Caco-2 (cell line): Measurements from ENCODE around the gene NPFF. TPM values are rescaled to one million over a fixed set of nuclear protein-coding genes. Genes with fewer than 3 reads are reported as not detected.
A peak's percentile ranks its signal among the peaks of the same experiment; 100 is the strongest.
"Not testable (repeated sequence)": the region's sequence is repeated elsewhere in the genome, so short reads cannot be mapped to it uniquely, and the experiment has no call there.

ENCODE experiments used
- BruUV-seq: library from RNA; stranded (reverse); fragments of 400-500 nt; replicated peaks from 2 replicates; lab custom pipeline; 2021; lab: Mats Ljungman, UMichigan
- CTCF ChIA-PET: fragments of 300-600 bp; sonication (Branson Sonifier 250); formaldehyde crosslinking; loops from one replicate; lab custom pipeline; 2022; ENCODE audit warnings: antibody characterized with exemption; lab: Charles Lee
- POLR2A ChIA-PET: fragments of 300-600 bp; sonication (Branson Sonifier 250); formaldehyde crosslinking; loops from one replicate; lab custom pipeline; 2022; ENCODE audit warnings: antibody characterized with exemption; lab: Charles Lee
- DNase-seq, 2 experiments: peaks; one replicate each; pipeline versions ENCODE4 v3.0.0 to v3.0.0-alpha.2; 2020 to 2022
- H3K27me3 ChIP-seq: replicated peaks from 2 replicates; pipeline ENCODE4 v1.6.0; 2011; ENCODE audit warnings: low read length; ENCODE audit not compliant: control insufficient read depth, insufficient read depth
- H3K36me3 ChIP-seq: 2 replicates; pipeline ENCODE4 v1.5.1; 2011; ENCODE audit warnings: low read length; ENCODE audit not compliant: control insufficient read depth, insufficient read depth
- H3K4me1 ChIP-seq: fragments of 250-450 bp; sonication (Bioruptor Pico); 2 replicates; pipeline ENCODE4 v1.5.1; 2020; ENCODE audit warnings: mild to moderate bottlenecking
- H3K4me3 ChIP-seq: 2 replicates; pipeline ENCODE4 v1.5.1; 2011; ENCODE audit warnings: low read depth, mild to moderate bottlenecking, control low read depth, low read length
- H3K9me3 ChIP-seq: fragments of 250-450 bp; sonication (Bioruptor Pico); 2 replicates; pipeline ENCODE4 v1.5.1; 2020; ENCODE audit warnings: mild to moderate bottlenecking, moderate library complexity
- H3K27ac Mint-ChIP-seq: one replicate; pipeline ENCODE4 v1.8.0; 2022; ENCODE audit warnings: mixed read lengths; ENCODE audit not compliant: unreplicated experiment
- H3K27me3 Mint-ChIP-seq: one replicate; pipeline ENCODE4 v1.8.0; 2022; ENCODE audit warnings: mixed read lengths; ENCODE audit not compliant: insufficient read depth, unreplicated experiment
- H3K36me3 Mint-ChIP-seq: one replicate; pipeline ENCODE4 v1.8.0; 2022; ENCODE audit warnings: mild to moderate bottlenecking, mixed read lengths; ENCODE audit not compliant: insufficient read depth, unreplicated experiment
- H3K4me1 Mint-ChIP-seq: one replicate; pipeline ENCODE4 v1.8.0; 2022; ENCODE audit warnings: low read depth, mixed read lengths; ENCODE audit not compliant: unreplicated experiment
- H3K4me3 Mint-ChIP-seq: one replicate; pipeline ENCODE4 v1.8.0; 2022; ENCODE audit warnings: mild to moderate bottlenecking, moderate library complexity, mixed read lengths; ENCODE audit not compliant: unreplicated experiment
- H3K9me3 Mint-ChIP-seq: one replicate; pipeline ENCODE4 v1.8.0; 2022; ENCODE audit warnings: mixed read lengths; ENCODE audit not compliant: unreplicated experiment
- CTCF ChIP-seq, 2 experiments: fragments of 200-600 bp in 1 of 2; IDR thresholded peaks; 1 replicate in 1 of 2; 2 replicates in 1 of 2; pipeline versions ENCODE4 v1.5.1 to v1.8.0; 2011 to 2022; ENCODE audit warnings: antibody characterized with exemption in 1 of 2, control low read depth in 1 of 2, inconsistent platforms in 1 of 2, low read depth in 1 of 2, low read length in 1 of 2, mild to moderate bottlenecking in 1 of 2, moderate library complexity in 1 of 2; ENCODE audit not compliant: insufficient read depth in 1 of 2, severe bottlenecking in 1 of 2, unreplicated experiment in 1 of 2
- intact Hi-C: fragments of 100-400 bp; cut with micrococcal nuclease; formaldehyde crosslinking; loops from one replicate; pipeline ENCODE4 v1.10.0; 2022; ENCODE audit not compliant: unreplicated experiment
- total RNA-seq: library from RNA; stranded (reverse); gene quantifications from 2 replicates; pipeline ENCODE4 v1.2.3, GENCODE V29; 2022

The NPFF gene
- total RNA-seq, 1 experiment from 2014 or later: 2.4 TPM

- Mint-ChIP-seq H3K4me1 (no peaks in the 10 kb centered on the region), H3K36me3 (no peaks in the 10 kb centered on the region), H3K9me3 (no peaks in the 10 kb centered on the region), H3K27me3 (no peaks in the 10 kb centered on the region), H3K4me3 (no peak overlapping the region), H3K27ac (no peak overlapping the region)
- ChIA-PET POLR2A (no interaction called here), CTCF (no interaction called here)
- DNase-seq: no peak
- Histone ChIP-seq H3K36me3 (no peaks in the 10 kb centered on the region), H3K4me1 (no peaks in the 10 kb centered on the region), H3K9me3 (no peaks in the 10 kb centered on the region), H3K4me3 (no peak overlapping the region), H3K27me3 (no peaks in the 10 kb centered on the region)
- TF ChIP-seq CTCF (IDR thresholded peaks at IDR 0.05; ENCODE audit: insufficient read depth in 1 of 2, low read depth in 1 of 2, low read length in 1 of 2, severe bottlenecking in 1 of 2, unreplicated experiment in 1 of 2): no peak
- intact Hi-C loops: no loop called here
- BruUV-seq: no TSS peak
Observed at GRCh38 chr12:53550595-53550994, 43.3 kb upstream of the NPFF start.

GRCh38 chr12:53550131-53550530 is 42.8 kb upstream of the NPFF start:
- H3K9me3 ChIP-seq, H3K4me3 ChIP-seq, H3K27me3 Mint-ChIP-seq, H3K27ac Mint-ChIP-seq, H3K9me3 Mint-ChIP-seq, H3K36me3 Mint-ChIP-seq, H3K36me3 ChIP-seq, BruUV-seq, H3K4me1 ChIP-seq, CTCF ChIA-PET, DNase-seq, H3K4me3 Mint-ChIP-seq, intact Hi-C loops, H3K27me3 ChIP-seq, POLR2A ChIA-PET, H3K4me1 Mint-ChIP-seq: not testable (repeated sequence)

GRCh38 chr12:53548354-53548753 is 41.1 kb upstream of the NPFF start:
- H3K4me1 Mint-ChIP-seq, H3K36me3 Mint-ChIP-seq, H3K27me3 ChIP-seq, CTCF ChIA-PET, intact Hi-C loops, H3K27me3 Mint-ChIP-seq, H3K36me3 ChIP-seq, H3K4me3 Mint-ChIP-seq, H3K27ac Mint-ChIP-seq, BruUV-seq, H3K4me3 ChIP-seq, DNase-seq, POLR2A ChIA-PET, H3K9me3 Mint-ChIP-seq, H3K4me1 ChIP-seq, H3K9me3 ChIP-seq: not testable (repeated sequence)

GRCh38 chr12:53543539-53543938 is 36.3 kb upstream of the NPFF start:
- H3K36me3 Mint-ChIP-seq: peaks cover 8% of the 10 kb centered on the region

More at GRCh38 chr12:53543539-53543938, 36.3 kb upstream of the NPFF start:
- no peaks in the 10 kb centered on the region for H3K27me3 Mint-ChIP-seq
- TF ChIP-seq CTCF (IDR thresholded peaks at IDR 0.05; ENCODE audit: insufficient read depth in 1 of 2, low read depth in 1 of 2, low read length in 1 of 2, severe bottlenecking in 1 of 2, unreplicated experiment in 1 of 2): peak; percentile 61 to 94
- H3K4me3 Mint-ChIP-seq: no peak overlapping the region
- H3K27me3 ChIP-seq: no peaks in the 10 kb centered on the region
- no peaks in the 10 kb centered on the region for H3K4me1 Mint-ChIP-seq
- H3K9me3 ChIP-seq: no peaks in the 10 kb centered on the region
- H3K9me3 Mint-ChIP-seq: no peaks in the 10 kb centered on the region
- ChIA-PET CTCF (interaction anchor here (0.8 to 1.9 kb wide), 9 partner anchors 29 to 200 kb away, joined by 3 to 43 read pairs (median 4); partner anchors contain the start of genes ATF7, ATP5MC2 and TARBP2), POLR2A (interaction anchor here (0.8 kb wide), 1 partner anchor 43 kb away, joined by 4 read pairs; the partner anchor contains the start of gene TARBP2)
- no peak overlapping the region for H3K27ac Mint-ChIP-seq
- H3K36me3 ChIP-seq: no peaks in the 10 kb centered on the region
- DNase-seq: peak; percentile 57 to 59
- intact Hi-C loops: loop anchor here (1.0 to 2.0 kb wide), 2 partner anchors 133 to 199 kb away; partner anchors contain the start of gene ATP5MC2
- no TSS peak for BruUV-seq
- H3K4me1 ChIP-seq: peaks cover 9% of the 10 kb centered on the region
- no peak overlapping the region for H3K4me3 ChIP-seq
